ENCODE data around the gene HLA-DOB.

Gene HLA-DOB

GRCh38 chr6:32836873-32837272 lies 20.1 kb upstream of the HLA-DOB start:
- peak overlapping the region; percentile 96; the same call in 1 of the 2 replicates for H3K4me2 ChIP-seq (ENCODE audit: low read length)
- H3K9ac ChIP-seq (ENCODE audit: low read length), result no peak overlapping the region
- H3K4me3 ChIP-seq (ENCODE audit: low read length), result no peak overlapping the region
- H3K27me3 ChIP-seq (ENCODE audit: low read depth, low read length), result no peaks in the 10 kb centered on the region
- peaks cover 42% of the 10 kb centered on the region for H3K36me3 ChIP-seq (replicated peaks; ENCODE audit: low read depth, low read length)
- H3K9me3 ChIP-seq (ENCODE audit: insufficient read depth, low read length), result no peaks in the 10 kb centered on the region
- H4K20me1 ChIP-seq (ENCODE audit: insufficient read depth, low read length), result no peaks in the 10 kb centered on the region
- peaks cover 15% of the 10 kb centered on the region for H3K79me2 ChIP-seq (ENCODE audit: low read length)
- no peak overlapping the region for H3K27ac ChIP-seq (ENCODE audit: low read length)
- no peak overlapping the region for H2AFZ ChIP-seq (ENCODE audit: low read depth, low read length)
- peaks cover 37% of the 10 kb centered on the region for H3K4me1 ChIP-seq (ENCODE audit: low read length)
- TF ChIP-seq EZH2phosphoT487 (IDR thresholded peaks at IDR 0.05; ENCODE audit: low read depth) (no peak), CTCF (IDR thresholded peaks at IDR 0.05; ENCODE audit: low read depth, low read length) (no peak)

GRCh38 chr6:32835167-32835893 lies 18.5 kb upstream of the HLA-DOB start:
- H4K20me1 ChIP-seq (ENCODE audit: insufficient read depth, low read length), result no peaks in the 10 kb centered on the region
- peaks cover 41% of the 10 kb centered on the region for H3K36me3 ChIP-seq (replicated peaks; ENCODE audit: low read depth, low read length)
- peaks cover 22% of the 10 kb centered on the region for H3K4me1 ChIP-seq (ENCODE audit: low read length)
- no peak for TF ChIP-seq CTCF (IDR thresholded peaks at IDR 0.05; ENCODE audit: low read depth, low read length)
- H3K27me3 ChIP-seq (ENCODE audit: low read depth, low read length), result no peaks in the 10 kb centered on the region
- no peak overlapping the region for H3K9ac ChIP-seq (ENCODE audit: low read length)
- H3K4me3 ChIP-seq (ENCODE audit: low read length), result no peak overlapping the region
- no peaks in the 10 kb centered on the region for H3K9me3 ChIP-seq (ENCODE audit: insufficient read depth, low read length)
- peaks cover 15% of the 10 kb centered on the region for H3K79me2 ChIP-seq (ENCODE audit: low read length)
- H3K27ac ChIP-seq (ENCODE audit: low read length), result no peak overlapping the region
- no peak overlapping the region for H3K4me2 ChIP-seq (ENCODE audit: low read length)
- no peak overlapping the region for H2AFZ ChIP-seq (ENCODE audit: low read depth, low read length)

GRCh38 chr6:32833664-32834063 lies 16.9 kb upstream of the HLA-DOB start:
- no peak overlapping the region for H3K27ac ChIP-seq (ENCODE audit: low read length)
- H3K4me3 ChIP-seq (ENCODE audit: low read length), result no peak overlapping the region
- no peak overlapping the region for H3K9ac ChIP-seq (ENCODE audit: low read length)
- no peaks in the 10 kb centered on the region for H3K9me3 ChIP-seq (ENCODE audit: insufficient read depth, low read length)
- peaks cover 15% of the 10 kb centered on the region for H3K4me1 ChIP-seq (ENCODE audit: low read length)
- peaks cover 15% of the 10 kb centered on the region for H3K79me2 ChIP-seq (ENCODE audit: low read length)
- no peaks in the 10 kb centered on the region for H3K27me3 ChIP-seq (ENCODE audit: low read depth, low read length)
- TF ChIP-seq EZH2phosphoT487 (IDR thresholded peaks at IDR 0.05; ENCODE audit: low read depth) (no peak), CTCF (IDR thresholded peaks at IDR 0.05; ENCODE audit: low read depth, low read length) (no peak)
- H4K20me1 ChIP-seq (ENCODE audit: insufficient read depth, low read length), result no peaks in the 10 kb centered on the region
- no peak overlapping the region for H2AFZ ChIP-seq (ENCODE audit: low read depth, low read length)
- H3K4me2 ChIP-seq (ENCODE audit: low read length), result no peak overlapping the region
- peaks cover 35% of the 10 kb centered on the region for H3K36me3 ChIP-seq (replicated peaks; ENCODE audit: low read depth, low read length)

- H3K9ac ChIP-seq (ENCODE audit: low read length), result no peak overlapping the region
- H3K27ac ChIP-seq (ENCODE audit: low read length), result no peak overlapping the region
- H4K20me1 ChIP-seq (ENCODE audit: insufficient read depth, low read length), result no peaks in the 10 kb centered on the region
- TF ChIP-seq EZH2phosphoT487 (IDR thresholded peaks at IDR 0.05; ENCODE audit: low read depth) (no peak), CTCF (IDR thresholded peaks at IDR 0.05; ENCODE audit: low read depth, low read length) (no peak)
- H3K36me3 ChIP-seq (replicated peaks; ENCODE audit: low read depth, low read length), result peaks cover 37% of the 10 kb centered on the region
- no peaks in the 10 kb centered on the region for H3K9me3 ChIP-seq (ENCODE audit: insufficient read depth, low read length)
- H3K4me1 ChIP-seq (ENCODE audit: low read length), result peaks cover 11% of the 10 kb centered on the region
- no peak overlapping the region for H3K4me2 ChIP-seq (ENCODE audit: low read length)
- H2AFZ ChIP-seq (ENCODE audit: low read depth, low read length), result no peak overlapping the region
- H3K79me2 ChIP-seq (ENCODE audit: low read length), result peaks cover 8% of the 10 kb centered on the region
- no peaks in the 10 kb centered on the region for H3K27me3 ChIP-seq (ENCODE audit: low read depth, low read length)
- H3K4me3 ChIP-seq (ENCODE audit: low read length), result no peak overlapping the region
These were observed 15.7 kb upstream of the HLA-DOB start for GRCh38 chr6:32832535-32832934.
